ENCODE measurements around the gene UBE2R2. TPM values are rescaled to one million over a fixed set of nuclear protein-coding genes. Genes with fewer than 3 reads are reported as not detected.

Gene UBE2R2
- total and polyA plus RNA-seq, 2 of the 4 experiments (the other 2 are of a cell fraction): 12.7 to 24.8 TPM

DNA sequence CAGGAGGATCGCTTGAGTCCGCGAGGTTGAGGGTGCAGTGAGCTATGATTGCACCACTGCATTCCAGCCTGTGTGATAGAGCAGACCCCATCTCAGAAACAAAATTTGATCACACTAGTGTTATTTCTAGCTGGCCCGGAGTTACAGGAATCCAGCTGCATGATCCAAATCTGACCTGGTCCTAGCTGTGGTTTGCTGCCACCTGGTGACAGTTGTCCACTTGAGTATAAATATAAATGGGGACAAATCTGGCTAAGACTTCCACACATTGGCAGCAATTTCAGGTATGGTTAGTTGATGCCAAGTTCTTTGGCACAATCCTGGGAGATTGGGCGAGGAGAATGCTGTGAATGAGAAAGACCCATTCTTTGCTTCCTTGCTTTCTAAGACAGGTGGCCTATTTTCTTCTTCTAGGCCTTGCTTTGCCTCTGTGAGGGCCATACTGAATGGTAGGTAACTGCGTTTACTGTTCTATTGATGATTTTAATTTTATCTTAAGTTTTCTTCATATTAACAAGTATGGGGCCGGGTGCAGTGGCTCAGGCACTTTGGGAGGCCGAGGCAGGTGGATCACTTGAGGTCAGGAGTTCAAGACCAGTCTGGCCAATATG, 35.4 kb downstream of the UBE2R2 start:
- Histone ChIP-seq H3K18ac (ENCODE audit: low read depth, low read length) (no peak overlapping the region), H4K8ac (ENCODE audit: low read depth in 2 of 2, low read length in 2 of 2) (no peak overlapping the region), H3K4ac (ENCODE audit: low read depth, low read length) (no peak overlapping the region), H2BK5ac (ENCODE audit: low read depth, low read length, poor library complexity, severe bottlenecking) (no peak overlapping the region), H2AFZ (replicated peaks; ENCODE audit: low read length, poor library complexity) (no peak overlapping the region), H2BK120ac (ENCODE audit: low read depth, low read length) (no peak overlapping the region), H4K5ac (ENCODE audit: low read depth, low read length) (no peak overlapping the region), H3K4me1 (ENCODE audit: control insufficient read depth, insufficient read depth, low read length) (peaks cover 12% of the 10 kb centered on the region), H3K56ac (ENCODE audit: extremely low read depth, insufficient read depth, low read length) (no peak overlapping the region), H4K20me1 (ENCODE audit: insufficient read depth, low read length) (peaks cover 95% of the 10 kb centered on the region), H3K4me2 (ENCODE audit: low read depth, low read length) (no peak overlapping the region), H3K27me3 (ENCODE audit: control insufficient read depth, insufficient read depth, low read length) (no peaks in the 10 kb centered on the region), H3K14ac (replicated peaks; ENCODE audit: low read depth, low read length) (no peak overlapping the region), H2AK9ac (replicated peaks; ENCODE audit: low read depth, low read length, poor library complexity) (no peak overlapping the region), H2BK20ac (ENCODE audit: low read depth, low read length) (no peak overlapping the region), H3K23ac (ENCODE audit: low read depth, low read length) (no peak overlapping the region), H3K9me3 (ENCODE audit: control insufficient read depth, insufficient read depth, low read length) (no peaks in the 10 kb centered on the region), H3K36me3 (ENCODE audit: control insufficient read depth, insufficient read depth, low read length) (peaks cover 3% of the 10 kb centered on the region; the same call in 1 of the 2 replicates), H3K4me3 (ENCODE audit: insufficient read depth, low read depth, low read length) (no peak overlapping the region), H3K79me1 (ENCODE audit: low read depth in 1 of 2, low read length in 2 of 2) (peaks cover 3 to 70% of the 10 kb centered on the region in 2 experiments), H4K91ac (ENCODE audit: insufficient read depth, low read depth, low read length) (no peak overlapping the region), H3K27ac (ENCODE audit: insufficient read depth, low read length) (no peak overlapping the region), H2AK5ac (ENCODE audit: low read depth, low read length) (no peak overlapping the region), H3K9ac (ENCODE audit: low read depth, low read length) (no peak overlapping the region), H3K9me1 (ENCODE audit: insufficient read depth, low read length) (peaks cover 18% of the 10 kb centered on the region), H2BK15ac (ENCODE audit: low read depth, low read length) (no peak overlapping the region)
- BruUV-seq (replicated peaks): no TSS peak
- dilution Hi-C loops (cut with HindIII; ENCODE audit: low sequenced_read_pairs, unreplicated experiment): no loop called here
- DNase-seq (peak; percentile 27), ATAC-seq (ENCODE audit: low read depth) (peak; percentile 60)
- intact Hi-C loops (cut with micrococcal nuclease): loop anchor here (1.0 kb wide), 1 partner anchor 114 kb away; no protein-coding TSS in a partner anchor
- in situ Hi-C loops (cut with MboI; ENCODE audit: low sequenced_read_pairs): no loop called here
- ChIA-PET POLR2A (ENCODE audit: unreplicated experiment) (no interaction called here), CTCF (interaction anchor here (0.6 to 1.1 kb wide), 2 partner anchors 19 to 28 kb away, joined by 3 read pairs; no protein-coding TSS in a partner anchor)
- TF ChIP-seq RAD21 (IDR thresholded peaks at IDR 0.05; ENCODE audit: low read length) (peak; percentile 57), CEBPB (IDR thresholded peaks at IDR 0.05; ENCODE audit: low read depth, low read length) (no peak), POLR2A (IDR thresholded peaks at IDR 0.05; ENCODE audit: low read depth, low read length) (no peak), FOS (IDR thresholded peaks at IDR 0.05; ENCODE audit: low read depth, low read length) (no peak), BHLHE40 (IDR thresholded peaks at IDR 0.05; ENCODE audit: low read depth, low read length) (no peak), MXI1 (IDR thresholded peaks at IDR 0.05; ENCODE audit: borderline replicate concordance, low read depth, low read length) (no peak), RFX5 (IDR thresholded peaks at IDR 0.05; ENCODE audit: low read depth, low read length) (no peak), MAFK (IDR thresholded peaks at IDR 0.05; ENCODE audit: low read depth, low read length) (no peak), SMC3 (IDR thresholded peaks at IDR 0.05; ENCODE audit: low read depth, low read length) (peak; percentile 34; the same call in 1 of the 2 replicates), CHD1 (IDR thresholded peaks at IDR 0.05; ENCODE audit: low read depth, low read length) (no peak), NFE2L2 (IDR thresholded peaks at IDR 0.05; ENCODE audit: low read depth, low read length) (no peak), MAZ (IDR thresholded peaks at IDR 0.05; ENCODE audit: borderline replicate concordance, low read depth, low read length) (no peak), RCOR1 (IDR thresholded peaks at IDR 0.05; ENCODE audit: insufficient replicate concordance, low read length) (no peak)
- TF ChIP-seq, protein P1, sequence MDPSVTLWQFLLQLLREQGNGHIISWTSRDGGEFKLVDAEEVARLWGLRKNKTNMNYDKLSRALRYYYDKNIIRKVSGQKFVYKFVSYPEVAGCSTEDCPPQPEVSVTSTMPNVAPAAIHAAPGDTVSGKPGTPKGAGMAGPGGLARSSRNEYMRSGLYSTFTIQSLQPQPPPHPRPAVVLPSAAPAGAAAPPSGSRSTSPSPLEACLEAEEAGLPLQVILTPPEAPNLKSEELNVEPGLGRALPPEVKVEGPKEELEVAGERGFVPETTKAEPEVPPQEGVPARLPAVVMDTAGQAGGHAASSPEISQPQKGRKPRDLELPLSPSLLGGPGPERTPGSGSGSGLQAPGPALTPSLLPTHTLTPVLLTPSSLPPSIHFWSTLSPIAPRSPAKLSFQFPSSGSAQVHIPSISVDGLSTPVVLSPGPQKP (IDR thresholded peaks at IDR 0.05; ENCODE audit: borderline replicate concordance, low read depth, low read length): no peak
- TF ChIP-seq, protein P2, sequence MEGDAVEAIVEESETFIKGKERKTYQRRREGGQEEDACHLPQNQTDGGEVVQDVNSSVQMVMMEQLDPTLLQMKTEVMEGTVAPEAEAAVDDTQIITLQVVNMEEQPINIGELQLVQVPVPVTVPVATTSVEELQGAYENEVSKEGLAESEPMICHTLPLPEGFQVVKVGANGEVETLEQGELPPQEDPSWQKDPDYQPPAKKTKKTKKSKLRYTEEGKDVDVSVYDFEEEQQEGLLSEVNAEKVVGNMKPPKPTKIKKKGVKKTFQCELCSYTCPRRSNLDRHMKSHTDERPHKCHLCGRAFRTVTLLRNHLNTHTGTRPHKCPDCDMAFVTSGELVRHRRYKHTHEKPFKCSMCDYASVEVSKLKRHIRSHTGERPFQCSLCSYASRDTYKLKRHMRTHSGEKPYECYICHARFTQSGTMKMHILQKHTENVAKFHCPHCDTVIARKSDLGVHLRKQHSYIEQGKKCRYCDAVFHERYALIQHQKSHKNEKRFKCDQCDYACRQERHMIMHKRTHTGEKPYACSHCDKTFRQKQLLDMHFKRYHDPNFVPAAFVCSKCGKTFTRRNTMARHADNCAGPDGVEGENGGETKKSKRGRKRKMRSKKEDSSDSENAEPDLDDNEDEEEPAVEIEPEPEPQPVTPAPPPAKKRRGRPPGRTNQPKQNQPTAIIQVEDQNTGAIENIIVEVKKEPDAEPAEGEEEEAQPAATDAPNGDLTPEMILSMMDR (conservative IDR thresholded peaks at IDR 0.05; ENCODE audit: low read depth, low read length): peak; percentile 40
- TF ChIP-seq, protein P3, sequence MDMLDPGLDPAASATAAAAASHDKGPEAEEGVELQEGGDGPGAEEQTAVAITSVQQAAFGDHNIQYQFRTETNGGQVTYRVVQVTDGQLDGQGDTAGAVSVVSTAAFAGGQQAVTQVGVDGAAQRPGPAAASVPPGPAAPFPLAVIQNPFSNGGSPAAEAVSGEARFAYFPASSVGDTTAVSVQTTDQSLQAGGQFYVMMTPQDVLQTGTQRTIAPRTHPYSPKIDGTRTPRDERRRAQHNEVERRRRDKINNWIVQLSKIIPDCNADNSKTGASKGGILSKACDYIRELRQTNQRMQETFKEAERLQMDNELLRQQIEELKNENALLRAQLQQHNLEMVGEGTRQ (IDR thresholded peaks at IDR 0.05; ENCODE audit: low read depth, low read length): no peak
- WGBS, 2 experiments (ENCODE audit: extremely low coverage in 2 of 2, insufficient read length in 1 of 2): no CpG with 5 or more reads among the region's 8 CpGs
